Astrocyte (in vitro differentiated cells and primary cell): Measurements from ENCODE around the gene NF2. TPM values are rescaled to one million over a fixed set of nuclear protein-coding genes. Genes with fewer than 3 reads are reported as not detected.
A peak's percentile ranks its signal among the peaks of the same experiment; 100 is the strongest.

Source experiments
- DNase-seq: peaks from one replicate; pipeline ENCODE4 v3.0.0-alpha.2; 2010; ENCODE audit warnings: low read depth
- FAIRE-seq: peaks from 2 replicates; lab custom pipeline; 2011; peaks lifted over from hg19 to GRCh38; lab: Jason Lieb, UNC
- H2AFZ ChIP-seq: 2 replicates; pipeline ENCODE4 v1.6.0; 2012; ENCODE audit warnings: low read depth, low read length, inconsistent platforms
- H3K27ac ChIP-seq: 2 replicates; pipeline ENCODE4 v1.5.1; 2011; ENCODE audit warnings: low read depth, low read length, inconsistent platforms
- H3K27me3 ChIP-seq: 2 replicates; pipeline ENCODE4 v1.6.0; 2011; ENCODE audit warnings: low read length, inconsistent platforms; ENCODE audit not compliant: insufficient read depth
- H3K36me3 ChIP-seq: 2 replicates; pipeline ENCODE4 v1.5.1; 2011; ENCODE audit warnings: low read length, inconsistent platforms; ENCODE audit not compliant: insufficient read depth
- H3K4me1 ChIP-seq: 2 replicates; pipeline ENCODE4 v1.5.1; 2011; ENCODE audit warnings: low read length, inconsistent platforms; ENCODE audit not compliant: insufficient read depth
- H3K4me2 ChIP-seq: 2 replicates; pipeline ENCODE4 v1.6.0; 2012; ENCODE audit warnings: low read length, inconsistent platforms
- H3K4me3 ChIP-seq: 2 replicates; pipeline ENCODE4 v1.5.1; 2011; ENCODE audit warnings: low read depth, mild to moderate bottlenecking, low read length, inconsistent platforms; ENCODE audit not compliant: insufficient read depth
- H3K79me2 ChIP-seq: 2 replicates; pipeline ENCODE4 v1.6.0; 2012; ENCODE audit warnings: mild to moderate bottlenecking, low read length, inconsistent platforms; ENCODE audit not compliant: insufficient read depth
- H3K9ac ChIP-seq: 2 replicates; pipeline ENCODE4 v1.6.0; 2012; ENCODE audit warnings: mild to moderate bottlenecking, low read length, inconsistent platforms
- H3K9me3 ChIP-seq: 2 replicates; pipeline ENCODE4 v1.5.1; 2012; ENCODE audit warnings: low read depth, mild to moderate bottlenecking, low read length, inconsistent platforms; ENCODE audit not compliant: insufficient read depth
- H4K20me1 ChIP-seq: 2 replicates; pipeline ENCODE4 v1.6.0; 2012; ENCODE audit warnings: low read length, inconsistent platforms; ENCODE audit not compliant: insufficient read depth
- H3K27ac Mint-ChIP-seq: one replicate; pipeline ENCODE4 v1.8.0; 2021; ENCODE audit warnings: mild to moderate bottlenecking, mixed read lengths; ENCODE audit not compliant: unreplicated experiment
- H3K27me3 Mint-ChIP-seq: one replicate; pipeline ENCODE4 v1.8.0; 2021; ENCODE audit warnings: low read depth, mixed read lengths; ENCODE audit not compliant: unreplicated experiment
- H3K36me3 Mint-ChIP-seq: one replicate; pipeline ENCODE4 v1.8.0; 2021; ENCODE audit warnings: low read depth, mixed read lengths; ENCODE audit not compliant: unreplicated experiment
- H3K4me1 Mint-ChIP-seq: one replicate; pipeline ENCODE4 v1.8.0; 2021; ENCODE audit warnings: low read depth, mixed read lengths; ENCODE audit not compliant: unreplicated experiment
- H3K4me3 Mint-ChIP-seq: one replicate; pipeline ENCODE4 v1.8.0; 2021; ENCODE audit warnings: mild to moderate bottlenecking, moderate library complexity, mixed read lengths; ENCODE audit not compliant: unreplicated experiment
- H3K9me3 Mint-ChIP-seq: one replicate; pipeline ENCODE4 v1.8.0; 2021; ENCODE audit warnings: mild to moderate bottlenecking, mixed read lengths; ENCODE audit not compliant: unreplicated experiment
- EZH2 ChIP-seq: IDR thresholded peaks from 2 replicates; pipeline ENCODE4 v1.6.1; 2012; ENCODE audit warnings: mild to moderate bottlenecking, low read length, inconsistent platforms; ENCODE audit not compliant: insufficient read depth
- total RNA-seq: library from RNA; stranded (reverse); gene quantifications from 2 replicates; pipeline ENCODE4 v1.2.1, GENCODE V29; 2021
- TF ChIP-seq, protein P1 (sequence below): IDR thresholded peaks from 2 replicates; pipeline ENCODE4 v1.5.1; 2011; ENCODE audit warnings: low read depth, mild to moderate bottlenecking, inconsistent platforms, low read length, moderate library complexity; ENCODE audit not compliant: insufficient read depth

The NF2 gene
- total RNA-seq, 1 donor from 2014 or later = 93.4 TPM

- no peak for TF ChIP-seq EZH2
- TF ChIP-seq, protein P1, sequence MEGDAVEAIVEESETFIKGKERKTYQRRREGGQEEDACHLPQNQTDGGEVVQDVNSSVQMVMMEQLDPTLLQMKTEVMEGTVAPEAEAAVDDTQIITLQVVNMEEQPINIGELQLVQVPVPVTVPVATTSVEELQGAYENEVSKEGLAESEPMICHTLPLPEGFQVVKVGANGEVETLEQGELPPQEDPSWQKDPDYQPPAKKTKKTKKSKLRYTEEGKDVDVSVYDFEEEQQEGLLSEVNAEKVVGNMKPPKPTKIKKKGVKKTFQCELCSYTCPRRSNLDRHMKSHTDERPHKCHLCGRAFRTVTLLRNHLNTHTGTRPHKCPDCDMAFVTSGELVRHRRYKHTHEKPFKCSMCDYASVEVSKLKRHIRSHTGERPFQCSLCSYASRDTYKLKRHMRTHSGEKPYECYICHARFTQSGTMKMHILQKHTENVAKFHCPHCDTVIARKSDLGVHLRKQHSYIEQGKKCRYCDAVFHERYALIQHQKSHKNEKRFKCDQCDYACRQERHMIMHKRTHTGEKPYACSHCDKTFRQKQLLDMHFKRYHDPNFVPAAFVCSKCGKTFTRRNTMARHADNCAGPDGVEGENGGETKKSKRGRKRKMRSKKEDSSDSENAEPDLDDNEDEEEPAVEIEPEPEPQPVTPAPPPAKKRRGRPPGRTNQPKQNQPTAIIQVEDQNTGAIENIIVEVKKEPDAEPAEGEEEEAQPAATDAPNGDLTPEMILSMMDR = no peak
- Histone ChIP-seq H3K79me2 (no peaks in the 10 kb centered on the region), H3K27ac (no peak within 1 kb of the TSS), H3K4me2 (peak within 1 kb of the TSS; percentile 67), H3K36me3 (no peaks in the 10 kb centered on the region), H3K9ac (no peak within 1 kb of the TSS), H3K4me1 (peaks cover 8% of the 10 kb centered on the region), H3K9me3 (no peaks in the 10 kb centered on the region), H3K27me3 (peaks cover 9% of the 10 kb centered on the region), H2AFZ (no peak within 1 kb of the TSS), H3K4me3 (peak within 1 kb of the TSS; percentile 28), H4K20me1 (peaks cover 8% of the 10 kb centered on the region)
- Mint-ChIP-seq H3K4me1 (no peaks in the 10 kb centered on the region), H3K27ac (no peak within 1 kb of the TSS), H3K4me3 (no peak within 1 kb of the TSS), H3K9me3 (no peaks in the 10 kb centered on the region), H3K27me3 (peaks cover 66% of the 10 kb centered on the region), H3K36me3 (no peaks in the 10 kb centered on the region)
- FAIRE-seq (no peak), DNase-seq (no peak)
Observed at GRCh38 chr22:29719899-29720645, 116.6 kb downstream of the NF2 start, which contains the start of gene CABP7. TSS of gene CABP7 (plus strand) at chr22:29720003. CDS start at chr22:29720425, 422 bp downstream.

- Mint-ChIP-seq H3K4me3 (no peak overlapping the region), H3K9me3 (no peaks in the 10 kb centered on the region), H3K36me3 (no peaks in the 10 kb centered on the region), H3K27ac (no peak overlapping the region), H3K27me3 (peaks cover 69% of the 10 kb centered on the region), H3K4me1 (no peaks in the 10 kb centered on the region)
- no peak for FAIRE-seq
- H3K36me3 ChIP-seq = no peaks in the 10 kb centered on the region
- peaks cover 8% of the 10 kb centered on the region for H4K20me1 ChIP-seq
- peaks cover 9% of the 10 kb centered on the region for H3K27me3 ChIP-seq
- no peak for DNase-seq
- H2AFZ ChIP-seq = no peak overlapping the region
- H3K4me2 ChIP-seq = peak overlapping the region; percentile 67
- H3K79me2 ChIP-seq = no peaks in the 10 kb centered on the region
- no peak overlapping the region for H3K27ac ChIP-seq
- H3K4me1 ChIP-seq = peaks cover 8% of the 10 kb centered on the region
- no peaks in the 10 kb centered on the region for H3K9me3 ChIP-seq
- H3K4me3 ChIP-seq = peak overlapping the region; percentile 28
- no peak overlapping the region for H3K9ac ChIP-seq
- TF ChIP-seq, protein P1 = no peak
- peak; percentile 99 for TF ChIP-seq EZH2
Observed at GRCh38 chr22:29720811-29721323, 117.4 kb downstream of the NF2 start.

GRCh38 chr22:29722151-29722550 is 118.7 kb downstream of the NF2 start:
- no peak overlapping the region for H3K4me3 ChIP-seq
- H3K27me3 ChIP-seq = peaks cover 9% of the 10 kb centered on the region
- H2AFZ ChIP-seq = no peak overlapping the region
- TF ChIP-seq, protein P1 = no peak
- no peaks in the 10 kb centered on the region for H3K36me3 Mint-ChIP-seq
- DNase-seq (no peak), FAIRE-seq (no peak)
- H3K4me3 Mint-ChIP-seq = no peak overlapping the region
- peaks cover 5% of the 10 kb centered on the region for H4K20me1 ChIP-seq
- no peak overlapping the region for H3K9ac ChIP-seq
- no peaks in the 10 kb centered on the region for H3K4me1 Mint-ChIP-seq
- H3K4me1 ChIP-seq = peaks cover 13% of the 10 kb centered on the region
- no peak overlapping the region for H3K27ac Mint-ChIP-seq
- peak overlapping the region; percentile 5 for H3K4me2 ChIP-seq
- H3K27me3 Mint-ChIP-seq = peaks cover 61% of the 10 kb centered on the region
- H3K36me3 ChIP-seq = no peaks in the 10 kb centered on the region
- no peaks in the 10 kb centered on the region for H3K79me2 ChIP-seq
- no peaks in the 10 kb centered on the region for H3K9me3 Mint-ChIP-seq
- H3K27ac ChIP-seq = no peak overlapping the region
- no peaks in the 10 kb centered on the region for H3K9me3 ChIP-seq
